ENCODE data around the gene SNX25.

Gene SNX25

GRCh38 chr4:185272245-185272644 is 62.8 kb downstream of the SNX25 start:
- TF ChIP-seq, protein P1, sequence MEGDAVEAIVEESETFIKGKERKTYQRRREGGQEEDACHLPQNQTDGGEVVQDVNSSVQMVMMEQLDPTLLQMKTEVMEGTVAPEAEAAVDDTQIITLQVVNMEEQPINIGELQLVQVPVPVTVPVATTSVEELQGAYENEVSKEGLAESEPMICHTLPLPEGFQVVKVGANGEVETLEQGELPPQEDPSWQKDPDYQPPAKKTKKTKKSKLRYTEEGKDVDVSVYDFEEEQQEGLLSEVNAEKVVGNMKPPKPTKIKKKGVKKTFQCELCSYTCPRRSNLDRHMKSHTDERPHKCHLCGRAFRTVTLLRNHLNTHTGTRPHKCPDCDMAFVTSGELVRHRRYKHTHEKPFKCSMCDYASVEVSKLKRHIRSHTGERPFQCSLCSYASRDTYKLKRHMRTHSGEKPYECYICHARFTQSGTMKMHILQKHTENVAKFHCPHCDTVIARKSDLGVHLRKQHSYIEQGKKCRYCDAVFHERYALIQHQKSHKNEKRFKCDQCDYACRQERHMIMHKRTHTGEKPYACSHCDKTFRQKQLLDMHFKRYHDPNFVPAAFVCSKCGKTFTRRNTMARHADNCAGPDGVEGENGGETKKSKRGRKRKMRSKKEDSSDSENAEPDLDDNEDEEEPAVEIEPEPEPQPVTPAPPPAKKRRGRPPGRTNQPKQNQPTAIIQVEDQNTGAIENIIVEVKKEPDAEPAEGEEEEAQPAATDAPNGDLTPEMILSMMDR (conservative IDR thresholded peaks at IDR 0.05; ENCODE audit: control insufficient read depth, insufficient read depth, low read depth, low read length), result no peak
- no peak overlapping the region for H3K4me3 ChIP-seq (ENCODE audit: control insufficient read depth, low read depth, low read length)
- DNase-seq (ENCODE audit: low read depth), result no peak

- H3K4me3 ChIP-seq (ENCODE audit: control insufficient read depth, low read depth, low read length), result no peak overlapping the region
- peak; percentile 43 for DNase-seq (ENCODE audit: low read depth)
- TF ChIP-seq, protein P1 (conservative IDR thresholded peaks at IDR 0.05; ENCODE audit: control insufficient read depth, insufficient read depth, low read depth, low read length), result no peak
Observed at GRCh38 chr4:185275501-185275900, 66.1 kb downstream of the SNX25 start.

GRCh38 chr4:185276036-185276435 is 66.6 kb downstream of the SNX25 start:
- TF ChIP-seq, protein P1 (conservative IDR thresholded peaks at IDR 0.05; ENCODE audit: control insufficient read depth, insufficient read depth, low read depth, low read length), result no peak
- no peak overlapping the region for H3K4me3 ChIP-seq (ENCODE audit: control insufficient read depth, low read depth, low read length)
- DNase-seq (ENCODE audit: low read depth), result peak; percentile 61

DNA sequence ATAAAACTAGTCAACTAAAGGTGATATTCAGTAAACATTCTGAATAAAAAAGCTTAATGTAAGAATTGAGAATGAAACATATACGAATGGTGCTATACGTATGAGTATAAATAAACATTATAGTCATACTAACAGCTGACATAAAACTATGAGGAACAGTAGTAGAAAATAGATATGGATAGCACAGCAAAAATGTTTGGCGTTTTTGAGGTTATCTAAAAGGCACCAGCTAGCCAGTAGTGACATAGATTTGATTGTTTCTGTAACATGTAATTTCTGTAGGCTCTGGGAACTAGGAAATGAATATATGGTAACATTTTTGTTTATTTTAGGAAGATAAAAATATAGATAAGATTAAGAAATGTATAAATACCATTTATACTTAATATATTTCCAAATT is 69.3 kb downstream of the SNX25 start:
- no peak for DNase-seq (ENCODE audit: low read depth)
- TF ChIP-seq, protein P1 (conservative IDR thresholded peaks at IDR 0.05; ENCODE audit: control insufficient read depth, insufficient read depth, low read depth, low read length), result no peak
- H3K4me3 ChIP-seq (ENCODE audit: control insufficient read depth, low read depth, low read length), result no peak overlapping the region

- TF ChIP-seq, protein P1 (conservative IDR thresholded peaks at IDR 0.05; ENCODE audit: control insufficient read depth, insufficient read depth, low read depth, low read length), result no peak
- DNase-seq (ENCODE audit: low read depth), result no peak
- no peak overlapping the region for H3K4me3 ChIP-seq (ENCODE audit: control insufficient read depth, low read depth, low read length)
Observed at GRCh38 chr4:185280608-185281007, 71.2 kb downstream of the SNX25 start.

GRCh38 chr4:185282968-185283367 is 73.6 kb downstream of the SNX25 start:
- no peak overlapping the region for H3K4me3 ChIP-seq (ENCODE audit: control insufficient read depth, low read depth, low read length)
- DNase-seq (ENCODE audit: low read depth), result peak; percentile 61
- TF ChIP-seq, protein P1 (conservative IDR thresholded peaks at IDR 0.05; ENCODE audit: control insufficient read depth, insufficient read depth, low read depth, low read length), result peak; percentile 20

DNA sequence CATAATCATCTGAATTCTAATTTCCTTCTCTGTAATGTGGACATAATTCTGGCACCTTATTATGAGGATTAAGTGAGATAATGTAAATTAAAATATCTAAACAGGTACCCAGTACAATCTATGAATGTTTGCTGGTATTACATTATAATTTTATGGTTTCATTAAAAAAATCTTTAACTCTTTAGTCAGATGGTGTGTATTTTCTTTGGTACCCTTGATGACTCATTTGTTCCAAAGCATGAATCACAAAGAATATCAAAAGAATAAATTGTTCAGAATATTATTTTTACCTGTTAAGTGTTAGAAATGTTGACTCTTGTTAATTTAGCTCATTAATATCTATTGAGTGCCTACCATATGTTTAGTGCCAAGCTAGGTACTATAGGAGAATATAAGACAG is 74.3 kb downstream of the SNX25 start:
- no peak overlapping the region for H3K4me3 ChIP-seq (ENCODE audit: control insufficient read depth, low read depth, low read length)
- TF ChIP-seq, protein P1 (conservative IDR thresholded peaks at IDR 0.05; ENCODE audit: control insufficient read depth, insufficient read depth, low read depth, low read length), result no peak
- DNase-seq (ENCODE audit: low read depth), result peak; percentile 62

All from fibroblast of mammary gland (primary cell).